ENCODE results near the gene ATP13A3.
"Not testable (repeated sequence)": the region's sequence is repeated elsewhere in the genome, so short reads cannot be mapped to it uniquely, and the experiment has no call there.

GRCh38 chr3:194493995-194494927, 7.5 kb upstream of the ATP13A3 start:
- TF ChIP-seq BHLHE40 (IDR thresholded peaks at IDR 0.05; ENCODE audit: borderline replicate concordance); ZNF384 (IDR thresholded peaks at IDR 0.05); FOXK2 (IDR thresholded peaks at IDR 0.05); SP1 (IDR thresholded peaks at IDR 0.05); L3MBTL2 (conservative IDR thresholded peaks at IDR 0.05); FOXA1 (IDR thresholded peaks at IDR 0.05); FOXM1 (IDR thresholded peaks at IDR 0.05; ENCODE audit: borderline replicate concordance); CTBP1 (IDR thresholded peaks at IDR 0.05; ENCODE audit: borderline replicate concordance); NFRKB (IDR thresholded peaks at IDR 0.05); SUZ12 (IDR thresholded peaks at IDR 0.05): not testable (repeated sequence)
- TF ChIP-seq, protein P1, sequence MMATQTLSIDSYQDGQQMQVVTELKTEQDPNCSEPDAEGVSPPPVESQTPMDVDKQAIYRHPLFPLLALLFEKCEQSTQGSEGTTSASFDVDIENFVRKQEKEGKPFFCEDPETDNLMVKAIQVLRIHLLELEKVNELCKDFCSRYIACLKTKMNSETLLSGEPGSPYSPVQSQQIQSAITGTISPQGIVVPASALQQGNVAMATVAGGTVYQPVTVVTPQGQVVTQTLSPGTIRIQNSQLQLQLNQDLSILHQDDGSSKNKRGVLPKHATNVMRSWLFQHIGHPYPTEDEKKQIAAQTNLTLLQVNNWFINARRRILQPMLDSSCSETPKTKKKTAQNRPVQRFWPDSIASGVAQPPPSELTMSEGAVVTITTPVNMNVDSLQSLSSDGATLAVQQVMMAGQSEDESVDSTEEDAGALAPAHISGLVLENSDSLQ (IDR thresholded peaks at IDR 0.05), result not testable (repeated sequence)

All from HEK293T (cell line).